Stimulated activated CD4-positive, alpha-beta T cell treated with anti-CD3 and anti-CD28 coated beads, Interleukin-2, amount 100 ng/mL, for 48 hours (primary cell): ENCODE results near the gene SPRR2B.
"Not testable (repeated sequence)": the region's sequence is repeated elsewhere in the genome, so short reads cannot be mapped to it uniquely, and the experiment has no call there.

Experiments
- DNase-seq, 2 donors: peaks; one replicate each; pipeline ENCODE4 v3.0.0-alpha.2; 2020

SPRR2B gene

DNA sequence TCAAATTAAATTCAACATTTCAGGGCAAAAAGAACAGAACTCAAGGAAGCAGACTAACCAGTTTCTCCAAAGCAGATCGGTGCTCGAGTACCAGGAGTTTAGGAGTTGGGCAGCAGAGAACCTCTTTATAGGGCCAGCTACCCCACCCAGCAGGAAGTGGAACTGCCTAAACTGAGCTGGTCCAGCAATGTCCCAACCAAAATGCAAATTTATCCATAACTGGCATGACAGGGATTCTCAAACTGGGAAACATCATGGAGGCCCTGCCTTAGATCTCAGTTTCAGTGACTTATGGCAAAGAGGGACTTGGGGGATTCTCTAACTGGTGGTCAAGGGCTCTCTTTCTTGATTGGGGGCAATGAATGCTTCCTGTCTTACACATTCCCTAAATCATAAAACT, at the start of gene SPRR2B:
TSS of gene SPRR2B (minus strand) at position 101 of the 400 bp plus-strand sequence. CDS start 772 bp downstream, outside the sequence.
- no peak for DNase-seq

DNA sequence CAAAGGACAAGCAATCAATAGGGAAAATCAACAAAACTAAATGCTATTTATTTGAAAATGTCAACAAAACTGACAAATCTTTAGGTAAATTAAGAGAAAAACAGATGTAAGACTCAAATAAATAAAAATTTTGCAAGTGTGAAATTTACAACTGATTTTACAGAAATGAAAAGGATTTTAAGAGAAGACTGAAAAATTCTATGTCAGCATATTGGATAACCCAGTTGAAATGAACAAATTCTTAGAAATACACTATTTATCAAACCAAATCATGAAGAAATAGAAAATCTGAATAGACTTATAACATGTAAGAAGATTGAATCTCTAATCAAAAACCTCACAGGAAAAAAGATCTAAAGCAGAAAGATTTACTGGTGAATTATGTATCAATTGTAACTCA, 49.5 kb upstream of the SPRR2B start:
- DNase-seq, result no peak

DNA sequence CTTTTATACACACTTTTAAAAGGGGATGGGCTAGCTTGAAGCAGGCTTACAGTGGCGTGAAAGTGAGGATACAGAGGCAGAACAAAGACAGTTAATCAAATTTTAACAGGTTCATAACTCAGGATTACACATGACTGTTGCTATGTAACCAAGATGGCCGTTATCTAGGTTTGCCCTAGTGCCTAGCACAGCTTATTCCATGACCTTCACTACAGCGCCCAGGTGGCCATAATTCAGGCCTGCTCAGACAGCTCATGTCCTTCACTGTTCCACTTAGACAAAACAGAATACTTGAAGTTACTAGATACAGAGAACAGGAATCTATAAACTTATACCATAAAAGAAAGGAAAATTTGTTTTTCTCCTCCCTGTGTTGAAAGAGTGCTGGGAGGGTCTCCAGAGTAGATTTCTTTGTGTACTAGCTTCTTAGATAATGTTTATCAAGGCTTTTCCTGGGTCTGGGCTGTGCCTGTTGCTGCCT, 48.1 kb upstream of the SPRR2B start:
- DNase-seq, result no peak

DNA sequence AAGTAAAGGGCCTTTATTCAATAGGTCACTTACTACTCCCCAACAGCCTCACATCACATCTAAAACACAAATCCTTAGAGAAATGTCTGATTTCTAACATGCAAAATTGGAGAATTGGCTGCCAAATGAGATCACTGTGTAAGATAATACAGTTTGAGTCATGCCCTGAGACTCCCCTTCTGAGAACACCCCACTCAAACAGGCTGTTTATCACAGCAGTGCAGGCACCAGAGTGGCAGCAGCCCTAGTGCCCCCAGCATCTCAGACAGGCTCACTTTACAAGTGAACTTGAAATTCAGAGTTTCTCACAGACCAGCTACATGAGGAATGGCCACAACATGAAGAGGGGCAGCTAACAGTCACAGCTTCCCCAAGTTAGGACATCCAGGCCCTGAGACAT, 43.9 kb upstream of the SPRR2B start:
- DNase-seq, result not testable (repeated sequence)

DNA sequence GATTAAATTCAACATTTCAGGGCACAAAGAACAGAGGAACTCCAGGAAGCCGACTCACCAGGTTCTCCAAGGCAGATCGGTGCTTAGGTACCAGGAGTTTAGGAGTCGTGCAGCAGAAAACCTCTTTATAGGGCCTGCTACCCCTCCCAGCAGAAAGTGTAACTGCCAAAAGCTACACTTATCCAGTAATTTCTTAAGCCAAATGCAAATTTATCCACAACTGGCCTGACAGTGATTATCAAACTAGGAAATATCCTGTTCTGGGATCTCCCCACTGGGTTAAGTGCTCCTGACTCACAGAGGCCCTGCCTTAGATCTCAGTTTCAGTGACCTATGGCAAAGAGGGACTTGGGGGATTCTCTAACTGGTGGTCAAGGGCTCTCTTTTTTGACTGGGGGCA, 42.0 kb upstream of the SPRR2B start, which contains the start of gene SPRR2F:
TSS of gene SPRR2F (minus strand) at position 101 of the 400 bp plus-strand sequence. CDS start 783 bp downstream, outside the sequence.
- DNase-seq, result no peak

DNA sequence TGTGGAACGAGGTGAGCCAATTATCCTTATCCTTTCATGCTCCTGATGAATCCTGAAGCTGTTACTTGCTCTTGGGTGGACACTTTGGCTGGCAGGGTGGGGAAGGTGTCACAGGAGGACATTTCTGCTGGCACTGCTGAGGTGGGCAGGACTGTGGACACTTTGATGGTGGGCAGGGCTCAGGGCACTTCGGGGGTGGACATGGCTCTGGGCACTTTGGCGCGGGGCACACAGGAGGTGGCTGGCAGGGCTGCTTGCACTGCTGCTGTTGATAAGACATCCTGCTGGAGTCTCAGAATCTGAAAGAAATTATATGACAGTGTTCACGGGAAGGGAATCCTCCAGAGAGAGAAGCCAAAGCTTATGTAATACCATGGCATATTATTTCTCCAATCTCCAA, 41.0 kb upstream of the SPRR2B start:
- DNase-seq, result not testable (repeated sequence)

DNA sequence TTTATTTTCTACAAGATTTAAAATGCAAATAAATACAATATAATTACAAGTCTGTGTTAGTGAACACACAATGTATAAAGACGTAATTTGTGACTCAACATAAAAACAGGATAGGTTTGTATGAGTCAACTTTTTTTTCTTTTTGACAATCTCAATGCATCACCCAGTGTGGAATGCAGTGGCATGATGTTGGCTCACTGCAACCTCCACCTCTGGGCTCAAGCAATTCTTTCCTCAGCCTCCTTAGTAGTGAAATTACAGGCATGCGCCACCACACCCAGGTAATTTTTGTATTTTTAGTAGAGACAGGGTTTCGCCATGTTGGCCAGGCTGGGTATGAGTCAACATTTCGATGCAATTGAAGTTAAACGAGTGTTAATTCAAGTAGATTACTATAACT, 28.8 kb upstream of the SPRR2B start:
- no peak for DNase-seq

DNA sequence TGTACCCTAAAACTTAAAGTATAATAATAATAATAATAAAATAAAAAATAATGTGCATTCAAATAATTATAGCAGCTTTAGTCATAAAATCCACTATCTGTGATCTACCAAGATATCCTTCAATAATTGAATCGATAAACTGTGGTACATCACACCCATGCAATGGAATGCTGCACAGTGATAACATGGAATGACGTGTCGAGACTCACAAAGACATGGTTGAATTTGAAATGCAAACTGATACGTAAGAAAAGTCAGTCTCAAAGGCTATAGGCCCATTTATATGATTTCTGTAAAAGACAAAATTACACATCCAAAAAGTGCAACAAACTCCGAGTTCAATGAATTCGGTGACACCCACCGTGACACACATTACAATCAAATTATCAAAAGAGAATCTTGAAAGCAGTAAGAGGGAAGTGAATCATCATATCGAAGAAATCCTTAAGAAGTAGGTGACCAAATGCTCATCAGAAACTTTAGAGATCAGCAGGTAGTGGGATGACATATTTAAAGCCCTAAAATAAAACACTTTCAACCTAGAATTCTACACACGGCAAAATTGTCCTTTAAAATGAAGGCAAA, 28.1 kb upstream of the SPRR2B start:
- DNase-seq, result no peak

DNA sequence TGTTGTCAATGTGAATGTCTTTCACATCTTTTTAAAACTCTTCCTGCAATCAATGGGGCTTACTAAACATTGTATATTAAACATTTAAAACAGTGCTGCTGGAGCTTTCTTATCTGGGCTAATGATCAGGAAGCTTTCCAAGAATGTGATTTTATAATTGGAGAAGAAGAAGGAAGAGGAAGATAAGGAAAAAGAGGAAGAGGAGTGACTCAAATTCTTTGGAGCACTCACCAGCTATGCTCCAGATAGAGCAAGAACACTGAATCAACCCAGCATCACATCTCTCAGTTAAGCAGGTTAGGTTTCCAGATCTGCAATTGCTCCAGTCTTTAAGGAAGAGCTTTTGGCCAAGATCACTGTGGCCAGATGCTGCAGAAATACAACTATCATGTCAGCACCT, 24.4 kb upstream of the SPRR2B start:
- no peak for DNase-seq

DNA sequence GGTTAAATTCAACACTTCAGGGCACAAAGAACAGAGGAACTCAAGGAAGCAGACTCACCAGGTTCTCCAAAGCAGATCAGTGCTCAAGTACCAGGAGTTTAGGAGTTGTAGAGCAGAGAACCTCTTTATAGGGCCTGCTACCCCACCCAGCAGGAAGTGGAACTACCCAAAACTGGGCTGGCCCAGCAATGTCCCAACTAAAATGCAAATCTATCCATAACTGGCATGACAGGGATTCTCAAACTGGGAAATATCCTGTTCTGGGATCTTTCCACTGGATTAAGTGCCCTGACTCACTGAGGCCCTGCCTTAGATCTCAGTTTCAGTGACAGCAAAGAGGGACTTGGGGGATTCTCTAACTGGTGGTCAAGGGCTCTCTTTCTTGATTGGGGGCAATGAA, 23.0 kb upstream of the SPRR2B start, which contains the start of gene SPRR2E:
TSS of gene SPRR2E (minus strand) at position 101 of the 400 bp plus-strand sequence. CDS start 775 bp downstream, outside the sequence.
- DNase-seq, result no peak

DNA sequence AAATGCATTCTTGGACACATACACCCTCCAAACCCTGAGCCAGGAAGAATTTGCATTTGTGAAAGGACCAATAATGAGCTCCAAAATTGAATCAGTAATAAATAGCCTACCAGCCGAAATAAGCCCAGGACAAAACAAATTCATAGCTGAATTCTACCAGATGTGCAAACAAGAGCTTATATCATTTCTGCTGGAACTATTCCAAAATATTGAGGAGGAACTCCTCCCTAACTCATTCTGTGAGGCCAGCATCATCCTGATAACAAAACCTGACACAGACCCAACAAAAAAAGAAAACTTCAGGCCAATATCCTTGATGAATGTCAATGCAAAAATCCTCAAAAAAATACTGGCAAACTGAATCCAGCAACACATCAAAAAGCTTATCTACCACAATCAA, 16.2 kb upstream of the SPRR2B start:
- no peak for DNase-seq

DNA sequence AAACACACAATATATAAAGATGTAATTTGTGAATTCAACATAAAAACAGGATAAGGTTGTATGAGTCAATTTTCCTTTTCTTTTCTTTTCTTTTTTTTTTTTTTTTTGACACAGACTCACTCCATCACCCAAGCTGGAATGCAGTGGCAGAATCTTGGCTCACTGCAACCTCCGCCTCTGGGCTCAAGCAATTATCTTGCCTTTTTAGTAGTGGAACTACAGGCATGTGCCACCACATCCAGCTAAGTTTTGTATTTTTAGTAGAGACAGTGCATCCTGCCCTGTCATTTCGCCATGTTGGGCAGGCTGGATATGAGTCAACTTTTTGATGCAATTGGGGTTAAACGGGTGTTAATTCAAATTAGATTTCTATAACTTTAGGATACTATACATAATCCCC, 10.3 kb upstream of the SPRR2B start:
- DNase-seq, result no peak

DNA sequence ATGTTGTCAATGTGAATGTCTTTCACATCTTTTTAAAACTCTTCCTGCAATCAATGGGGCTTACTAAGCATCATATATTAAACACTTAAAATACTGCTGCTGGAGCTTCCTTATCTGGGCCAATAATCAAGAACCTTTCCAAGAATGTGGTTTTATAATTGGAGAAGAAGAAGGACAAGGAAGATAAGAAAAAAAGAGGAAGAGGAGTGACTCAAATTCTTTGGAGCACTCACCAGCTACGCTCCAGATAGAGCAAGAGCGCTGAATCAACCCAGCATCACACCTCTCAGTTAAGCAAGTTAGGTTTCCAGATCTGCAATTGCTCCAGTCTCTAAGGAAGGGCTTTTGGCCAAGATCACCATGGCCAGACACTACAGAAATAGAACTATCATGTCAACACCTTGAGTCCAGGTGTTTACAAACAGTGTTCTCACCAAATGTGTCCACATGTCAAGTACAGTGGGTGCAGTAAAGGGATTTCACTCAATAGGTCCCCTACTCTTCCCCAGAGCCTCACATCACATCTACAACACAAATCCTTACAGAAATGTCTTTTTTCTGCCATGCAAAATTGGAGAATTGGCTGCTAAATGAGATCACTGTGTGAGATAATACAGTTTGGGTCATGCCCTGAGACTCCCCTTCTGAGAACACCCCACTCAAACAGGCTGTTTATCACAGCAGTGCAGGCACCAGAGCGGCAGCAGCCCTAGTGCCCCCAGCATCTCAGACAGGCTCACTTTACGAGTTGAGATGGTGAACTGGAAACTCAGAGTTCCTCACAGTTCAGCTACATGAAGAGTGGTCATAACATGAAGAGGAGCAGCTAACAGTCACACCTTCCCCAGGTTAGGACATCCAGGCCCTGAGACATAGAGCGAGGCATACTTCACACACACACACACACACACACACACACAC, 1.7 kb upstream of the SPRR2B start:
- no peak for DNase-seq

DNA sequence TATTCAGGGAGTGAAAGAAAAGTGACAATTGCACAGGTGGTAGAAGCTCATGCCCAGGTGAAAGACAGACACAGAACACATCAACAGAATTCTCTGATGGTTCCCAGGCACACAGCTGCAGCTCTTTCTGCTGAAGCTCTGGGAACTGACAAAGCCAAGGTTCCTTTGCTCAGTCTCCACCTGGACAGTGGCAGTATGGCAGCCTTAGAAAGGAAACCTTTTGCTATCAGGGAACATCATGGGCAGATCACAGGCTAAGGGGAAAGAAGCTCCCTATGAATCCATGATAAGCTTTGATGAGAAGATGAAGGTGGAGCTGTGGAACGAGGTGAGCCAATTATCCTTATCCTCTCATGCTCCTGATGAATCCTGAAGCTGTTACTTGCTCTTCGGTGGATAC, 1.2 kb downstream of the SPRR2B start:
- DNase-seq, result no peak

DNA sequence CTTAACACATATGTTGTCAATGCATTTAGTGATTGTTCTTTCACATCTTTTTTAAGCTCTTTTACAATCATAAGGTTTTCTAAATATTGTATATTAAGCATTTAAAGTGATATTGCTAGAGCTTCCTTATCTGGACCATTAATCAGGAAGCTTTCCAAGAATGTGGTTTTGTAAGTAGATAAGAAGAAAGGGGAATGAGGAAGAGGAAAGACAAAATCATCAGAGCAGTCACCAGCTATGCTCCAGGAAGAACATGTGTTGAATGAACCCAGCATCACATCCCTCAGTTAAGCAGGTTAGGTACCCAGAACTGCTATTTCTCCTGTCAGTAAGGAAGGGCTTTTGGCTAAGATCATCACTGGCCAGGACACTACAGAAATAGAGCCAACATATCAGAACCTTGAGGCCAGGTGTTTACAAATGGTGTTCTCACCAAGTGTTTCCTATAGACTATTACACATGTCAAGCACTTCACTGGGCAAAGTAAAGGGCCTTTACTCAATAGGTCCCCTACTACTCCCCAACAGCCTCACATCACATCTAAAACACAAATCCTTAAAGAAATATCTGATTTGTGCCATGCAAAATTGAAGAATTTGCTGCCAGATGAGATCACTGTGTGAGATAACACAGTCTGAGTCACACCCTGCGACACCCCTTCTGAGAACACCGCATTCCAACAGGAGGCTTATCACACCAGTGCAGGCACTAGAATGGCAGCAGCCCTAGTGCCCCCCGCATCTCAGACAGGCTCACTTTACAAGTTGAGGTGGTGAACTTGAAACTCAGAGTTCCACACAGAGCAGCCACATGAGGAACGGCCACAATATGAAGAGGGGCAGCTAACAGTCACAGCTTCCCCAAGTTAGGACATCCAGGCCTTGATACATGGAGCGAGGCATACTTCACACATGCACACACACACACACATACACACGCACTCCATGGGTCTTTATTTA, 12.3 kb downstream of the SPRR2B start:
- DNase-seq, result no peak

DNA sequence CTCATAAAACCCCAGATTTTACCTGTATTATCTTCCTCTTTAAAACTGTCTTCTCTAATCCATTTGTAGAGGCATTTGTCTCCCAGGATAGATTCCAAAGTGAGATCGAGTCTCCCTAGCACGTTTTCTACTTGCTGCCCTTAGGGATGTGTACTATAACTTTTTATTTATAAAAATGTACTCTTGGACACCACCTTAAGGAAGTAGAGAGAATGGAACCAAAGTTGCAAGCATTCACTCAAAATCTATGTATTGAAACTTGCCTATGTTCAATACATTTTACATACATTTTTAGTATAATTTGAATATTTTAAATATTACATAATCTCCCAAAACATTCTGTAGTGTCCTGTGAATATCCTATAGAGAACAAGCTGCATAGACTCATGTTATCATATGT, 13.3 kb downstream of the SPRR2B start:
- DNase-seq, result no peak

DNA sequence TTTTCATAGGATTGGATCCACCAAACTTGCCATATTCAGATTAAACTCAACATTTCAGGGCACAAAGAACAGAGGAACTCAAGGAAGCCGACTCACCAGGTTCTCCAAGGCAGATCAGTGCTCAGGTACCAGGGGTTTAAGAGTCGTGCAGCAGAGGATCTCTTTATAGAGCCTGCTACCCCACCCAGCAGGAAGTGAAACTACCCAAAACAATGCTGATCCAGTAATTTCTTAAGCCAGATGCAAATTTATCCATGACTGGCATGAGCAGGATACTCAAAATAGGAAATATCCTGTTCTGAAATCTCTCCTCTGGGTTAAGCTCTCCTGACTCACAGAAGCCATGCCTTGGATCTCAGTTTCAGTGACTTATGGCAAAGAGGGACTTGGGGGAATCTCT, 14.0 kb downstream of the SPRR2B start, which contains the start of gene SPRR2A:
TSS of gene SPRR2A (minus strand) at position 138 of the 400 bp plus-strand sequence. CDS start 777 bp downstream, outside the sequence.
- no peak for DNase-seq

DNA sequence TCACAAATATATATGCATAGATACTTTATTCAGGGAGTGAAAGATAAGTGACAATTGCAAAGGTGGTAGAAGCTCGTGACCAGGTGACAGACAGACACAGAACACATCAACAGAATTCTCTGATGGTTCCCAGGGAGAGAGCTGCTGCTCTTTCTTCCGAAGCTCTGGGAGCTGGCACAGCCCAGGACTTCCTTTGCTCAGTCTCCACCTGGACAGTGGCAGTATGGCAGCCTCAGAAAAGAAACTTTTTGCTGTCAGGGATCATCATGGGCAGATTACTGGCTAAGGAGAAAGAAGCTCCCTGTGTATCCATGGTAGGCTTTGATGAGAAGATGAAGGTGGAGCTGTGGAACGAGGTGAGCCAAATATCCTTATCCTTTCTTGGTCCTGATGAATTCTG, 15.3 kb downstream of the SPRR2B start:
- DNase-seq, result not testable (repeated sequence)

DNA sequence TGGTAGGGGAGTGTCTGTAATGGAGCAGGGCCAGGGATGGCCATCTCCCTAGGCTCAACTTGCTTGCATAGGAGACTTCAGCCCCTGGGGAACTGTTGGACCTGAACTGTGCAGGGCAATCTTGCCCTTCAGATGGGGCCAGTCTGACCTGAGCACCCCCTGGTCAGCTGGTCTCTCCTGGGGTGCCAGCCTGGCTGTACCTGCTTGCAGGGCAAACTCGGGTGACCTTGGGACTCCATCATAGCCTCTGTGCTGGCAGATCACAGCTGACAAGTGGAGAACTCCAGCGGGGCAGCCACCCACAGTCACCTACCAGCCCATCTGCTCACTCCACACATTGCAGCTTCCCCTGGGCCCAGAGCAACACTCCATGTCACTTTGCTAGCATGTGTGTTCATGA, 22.2 kb downstream of the SPRR2B start:
- no peak for DNase-seq

DNA sequence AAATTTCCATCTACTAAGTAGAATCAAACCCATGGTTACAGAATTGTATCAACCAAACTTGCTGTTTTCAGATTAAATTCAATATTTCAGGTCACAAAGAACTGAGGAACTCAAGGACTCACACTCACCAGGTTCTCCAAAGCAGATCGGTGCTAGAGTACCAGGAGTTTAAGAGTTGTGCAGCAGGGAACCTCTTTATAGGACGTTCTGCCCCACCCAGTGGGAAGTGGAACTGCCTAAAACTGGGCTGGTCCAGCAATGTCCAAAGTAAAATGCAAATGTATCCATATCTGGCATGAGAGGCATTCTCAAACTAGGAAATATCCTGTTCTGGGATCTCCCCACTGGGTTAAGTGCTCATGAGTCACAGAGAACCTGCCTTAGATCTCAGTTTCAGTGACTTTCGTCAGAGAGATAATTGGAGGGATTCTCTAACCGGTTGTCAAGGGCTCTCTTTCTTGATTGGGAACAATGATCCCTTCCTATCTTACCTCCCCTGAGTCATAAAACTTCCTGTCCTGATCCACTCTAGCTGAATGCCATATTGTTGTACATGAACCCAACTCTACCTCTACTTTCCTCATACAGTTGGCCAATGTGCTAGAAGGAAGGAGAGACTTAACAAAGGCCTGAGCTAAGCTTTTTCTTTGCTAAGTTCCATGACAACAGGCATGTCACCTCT, 30.3 kb downstream of the SPRR2B start, which contains the start of gene SPRR2D:
TSS of gene SPRR2D (minus strand) at position 171 of the 682 bp plus-strand sequence. CDS start 774 bp downstream, outside the sequence.
- no peak for DNase-seq

DNA sequence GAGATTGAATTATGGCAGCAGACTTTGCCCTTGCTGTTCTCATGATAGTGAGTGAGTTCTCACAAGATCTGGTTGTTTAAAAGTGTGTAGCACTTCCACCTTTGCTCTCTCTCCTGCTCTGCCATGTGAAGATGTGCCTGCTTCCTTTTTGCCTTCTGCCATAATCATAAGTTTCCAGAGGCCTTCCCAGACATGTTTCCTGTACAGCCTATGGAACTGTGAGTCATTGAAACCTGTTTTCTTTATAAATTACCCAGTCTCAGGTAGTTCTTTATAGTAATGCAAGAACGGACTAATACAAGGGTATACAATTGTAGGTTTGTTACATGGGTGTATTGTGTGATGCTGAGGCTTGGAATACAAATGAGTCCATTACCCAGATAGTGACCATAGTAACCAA, 36.2 kb downstream of the SPRR2B start:
- no peak for DNase-seq
